GM19328 (cell line): ENCODE measurements around the gene MEX3C.

Experiments used
- ATAC-seq: cut with Tn5 transposase; IDR thresholded peaks from one replicate; pipeline ENCODE4 v1.9.1; 2021; ENCODE audit warnings: mild to moderate bottlenecking, moderate library complexity; ENCODE audit not compliant: unreplicated experiment

The MEX3C gene

DNA sequence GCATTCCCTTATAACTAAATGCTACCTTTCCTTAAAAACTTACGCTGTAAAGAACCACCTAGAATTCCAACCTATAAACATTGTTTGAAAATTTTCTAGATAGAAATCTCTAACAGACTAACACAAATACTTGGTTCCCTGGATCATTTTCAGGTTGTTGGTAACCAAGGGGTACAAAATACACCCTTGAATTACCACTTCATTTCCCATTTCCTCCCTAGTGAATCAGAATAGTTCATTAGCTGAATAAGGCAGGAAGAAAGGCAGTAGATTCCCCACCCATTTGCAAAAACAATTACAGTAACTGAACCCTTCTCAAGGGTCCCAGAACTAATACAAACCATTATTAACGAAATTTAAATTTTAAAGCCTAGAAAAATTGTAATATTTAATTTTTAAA lies 5.5 kb downstream of the MEX3C start:
- ATAC-seq, result no peak

DNA sequence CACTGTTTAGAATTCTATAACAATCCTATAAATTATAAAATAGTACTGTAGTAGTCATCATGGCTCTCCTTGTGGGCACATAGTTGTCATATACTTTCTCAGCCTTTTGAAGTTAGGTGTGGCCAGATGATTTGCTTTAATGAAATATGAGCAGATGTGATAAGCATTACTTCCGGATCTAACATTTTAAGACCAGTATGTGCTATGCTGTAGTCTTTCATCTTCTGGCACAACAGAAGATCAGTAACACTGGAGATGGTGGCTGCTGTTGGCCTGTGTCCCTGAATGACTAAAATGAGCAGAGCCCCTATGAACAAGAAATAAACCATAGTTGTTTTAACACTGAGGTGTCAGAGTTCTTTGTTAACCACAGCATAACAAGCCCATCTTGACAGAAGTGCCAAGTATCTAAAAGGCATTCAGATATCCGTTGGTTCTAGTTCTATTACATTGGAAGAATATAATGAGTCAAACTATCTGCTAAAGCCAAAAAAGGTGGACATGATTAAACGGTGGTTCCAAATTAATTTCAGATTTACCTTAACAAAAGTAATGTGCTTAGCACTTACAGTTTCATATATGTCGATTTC lies 6.3 kb downstream of the MEX3C start:
- no peak for ATAC-seq

- no peak for ATAC-seq
Observed at GRCh38 chr18:51190000-51190399, 7.5 kb downstream of the MEX3C start.

- ATAC-seq, result no peak
Observed at GRCh38 chr18:51188024-51188701, 9.3 kb downstream of the MEX3C start.

- ATAC-seq, result no peak
Observed at GRCh38 chr18:51185075-51185474, 12.4 kb downstream of the MEX3C start.

DNA sequence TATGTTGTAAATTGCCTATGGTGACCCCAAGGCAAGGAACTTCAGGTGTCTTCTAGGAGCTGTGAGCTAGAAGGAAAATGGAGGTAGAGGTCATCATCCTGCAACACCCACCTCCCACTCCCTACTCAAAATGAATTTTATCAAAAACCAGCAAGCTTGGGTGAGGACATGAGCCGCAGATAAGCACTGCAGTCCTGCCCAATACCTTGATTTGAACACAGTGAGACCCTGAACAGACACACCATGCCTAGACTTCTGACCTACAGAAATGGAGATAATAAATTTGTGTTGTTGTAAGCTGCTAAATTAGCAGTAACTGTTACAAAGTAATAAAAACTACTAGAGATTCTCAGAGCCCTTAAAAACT lies 13.4 kb downstream of the MEX3C start:
- no peak for ATAC-seq

GRCh38 chr18:51183372-51184090 lies 13.9 kb downstream of the MEX3C start:
- ATAC-seq, result no peak

DNA sequence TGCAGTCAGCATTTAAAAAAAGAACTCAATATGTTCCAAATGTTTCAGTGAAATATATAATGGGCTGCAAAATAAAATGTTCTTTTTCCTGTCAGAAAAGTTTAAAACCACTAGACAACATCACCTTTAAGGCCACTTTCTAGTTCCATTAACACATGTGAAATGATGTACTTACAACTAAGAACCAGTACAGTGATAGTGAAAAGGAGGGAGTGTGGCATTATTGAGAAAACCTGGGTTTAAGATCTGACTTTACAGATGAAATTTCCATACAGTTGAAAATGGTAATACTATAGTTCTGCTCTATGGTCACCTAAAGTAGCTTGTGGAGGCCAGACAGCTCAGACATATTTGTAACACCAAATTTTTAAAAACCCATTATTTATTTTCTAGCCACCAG lies 14.7 kb downstream of the MEX3C start:
- ATAC-seq, result no peak

- no peak for ATAC-seq
Observed at GRCh38 chr18:51171625-51172259, 25.7 kb downstream of the MEX3C start.

DNA sequence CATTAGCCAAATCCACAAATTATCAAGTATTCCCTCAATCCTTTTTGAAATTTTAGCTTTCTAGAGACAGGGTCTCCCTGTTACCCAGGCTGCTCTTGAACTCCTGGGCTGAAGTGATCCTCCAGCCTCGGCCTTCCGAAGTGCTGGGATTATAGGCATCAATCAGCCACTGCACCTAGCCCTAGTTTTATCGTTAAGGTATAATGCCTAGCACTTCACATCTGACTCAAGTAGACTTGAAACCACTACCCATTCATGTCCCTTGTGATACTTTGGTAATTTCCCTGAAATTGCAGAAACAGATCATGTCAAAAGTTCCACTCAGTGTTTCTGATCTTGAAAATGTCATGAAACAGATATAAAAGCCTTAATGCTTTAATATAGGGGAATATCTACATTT lies 26.3 kb downstream of the MEX3C start:
- ATAC-seq, result no peak

DNA sequence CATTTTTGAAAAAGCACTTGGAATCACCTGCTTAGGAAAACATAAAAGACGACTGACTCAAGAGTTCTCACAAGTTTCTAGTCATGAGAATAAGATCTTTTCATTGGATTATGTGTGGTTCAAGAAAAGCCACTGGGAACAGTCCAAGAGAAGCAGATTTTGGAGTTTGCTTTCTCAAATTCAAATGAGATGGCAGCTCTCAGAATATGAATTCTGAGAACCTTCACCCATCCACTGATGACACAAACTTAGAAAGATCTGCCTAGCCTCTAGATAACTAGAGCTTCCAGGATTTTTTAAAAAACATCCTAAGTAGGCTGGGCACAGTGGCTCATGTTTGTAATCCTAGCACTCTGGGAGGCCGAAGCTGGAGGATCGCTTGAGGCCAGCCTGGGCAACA lies 26.8 kb downstream of the MEX3C start:
- ATAC-seq, result no peak

- no peak for ATAC-seq
Observed at GRCh38 chr18:51169731-51170130, 27.8 kb downstream of the MEX3C start.

DNA sequence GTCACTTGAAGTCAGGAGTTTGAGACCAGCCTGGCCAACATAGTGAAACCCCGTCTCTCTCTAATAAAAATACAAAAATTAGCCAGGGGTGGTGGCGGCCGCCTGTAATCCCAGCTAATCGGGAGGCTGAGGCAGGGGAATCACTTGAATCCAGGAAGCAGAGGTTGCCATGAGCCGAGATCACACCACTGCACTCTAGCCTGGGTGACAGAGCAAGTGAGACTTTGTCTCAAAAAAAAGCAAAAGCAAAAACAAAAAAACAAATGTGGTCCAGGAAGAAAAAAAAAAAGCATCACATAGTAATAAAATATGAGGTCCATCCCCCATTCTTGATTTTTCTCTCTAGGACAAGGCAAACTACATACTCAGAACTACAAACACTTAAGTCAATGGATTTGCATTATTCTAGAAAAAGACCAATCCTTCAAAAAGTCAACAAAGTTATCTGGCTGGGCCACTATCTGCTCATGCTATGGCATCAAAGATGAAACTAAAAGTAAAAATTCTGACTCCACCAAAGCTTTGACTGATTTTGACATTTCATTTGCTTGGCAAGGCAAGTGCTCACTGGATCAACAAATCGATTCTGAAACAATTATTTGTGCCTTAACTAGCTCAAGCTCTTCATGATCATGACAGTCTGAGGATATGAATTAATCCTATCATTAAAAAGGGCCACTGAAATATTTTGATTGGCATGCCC lies 28.4 kb downstream of the MEX3C start:
- no peak for ATAC-seq

DNA sequence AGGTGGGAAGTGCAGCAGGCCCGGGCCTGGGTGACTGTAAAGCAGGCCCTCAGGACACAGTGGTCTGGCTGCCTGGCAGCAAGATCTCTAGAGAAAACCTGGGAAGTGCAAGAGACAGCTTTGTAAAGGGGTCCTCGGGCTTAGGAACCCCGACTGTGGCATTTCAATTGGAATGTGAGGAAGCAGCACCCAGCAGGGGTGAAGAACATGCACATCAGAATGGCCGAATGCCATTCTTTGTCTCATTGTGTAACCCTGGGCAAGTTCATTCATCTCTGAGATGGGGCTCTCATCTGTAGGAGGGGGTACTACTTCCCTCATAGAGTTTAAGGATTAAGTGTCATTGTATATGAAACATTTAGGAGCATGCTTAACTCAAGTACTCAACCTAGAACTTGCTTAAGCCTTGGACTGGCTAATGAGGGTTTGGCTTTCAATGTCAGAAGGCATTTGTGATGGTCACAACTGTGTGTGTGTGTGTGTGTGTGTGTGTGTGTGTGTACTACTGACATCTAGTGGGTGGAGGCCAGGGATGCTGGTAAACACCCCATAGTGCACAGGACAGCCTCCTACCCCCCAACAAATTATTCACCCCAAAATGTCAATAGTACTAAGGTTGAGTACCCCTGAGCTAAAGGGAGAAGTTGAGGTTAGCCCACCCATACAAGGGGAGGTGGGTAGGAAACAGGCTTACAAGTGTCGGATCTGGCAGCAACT lies 29.3 kb downstream of the MEX3C start:
- no peak for ATAC-seq

GRCh38 chr18:51165296-51165695 lies 32.2 kb downstream of the MEX3C start:
- ATAC-seq, result no peak

DNA sequence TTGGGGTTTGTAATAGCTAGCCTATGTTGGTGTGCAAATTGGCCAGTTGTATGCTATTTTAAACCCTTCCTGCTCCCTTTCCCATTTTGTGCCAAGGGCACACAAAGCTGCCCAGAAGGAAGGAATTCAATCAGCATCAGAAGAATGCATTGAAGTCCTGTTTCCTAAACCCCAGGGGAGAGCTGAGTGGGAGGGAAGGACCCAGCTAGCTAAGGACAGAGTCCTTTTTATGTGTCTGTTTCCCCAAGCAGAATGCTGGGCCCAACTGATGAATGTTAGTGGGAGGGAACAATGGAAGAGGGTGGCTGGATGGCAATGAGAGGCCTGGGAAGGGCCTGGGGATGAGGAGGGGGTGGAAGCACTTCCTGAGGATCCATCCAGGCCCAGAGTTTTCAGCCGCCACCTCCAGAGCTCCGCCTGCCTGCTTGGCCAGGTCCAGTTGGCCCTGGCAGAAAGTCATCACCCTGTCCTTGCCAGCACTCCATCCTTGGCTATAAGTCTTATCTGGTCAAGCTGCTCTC lies 32.7 kb downstream of the MEX3C start:
- no peak for ATAC-seq

- no peak for ATAC-seq
Observed at GRCh38 chr18:51164342-51164741, 33.1 kb downstream of the MEX3C start.

- no peak for ATAC-seq
Observed at GRCh38 chr18:51163543-51163942, 33.9 kb downstream of the MEX3C start.

- ATAC-seq, result no peak
Observed at GRCh38 chr18:51162617-51163016, 34.9 kb downstream of the MEX3C start.

DNA sequence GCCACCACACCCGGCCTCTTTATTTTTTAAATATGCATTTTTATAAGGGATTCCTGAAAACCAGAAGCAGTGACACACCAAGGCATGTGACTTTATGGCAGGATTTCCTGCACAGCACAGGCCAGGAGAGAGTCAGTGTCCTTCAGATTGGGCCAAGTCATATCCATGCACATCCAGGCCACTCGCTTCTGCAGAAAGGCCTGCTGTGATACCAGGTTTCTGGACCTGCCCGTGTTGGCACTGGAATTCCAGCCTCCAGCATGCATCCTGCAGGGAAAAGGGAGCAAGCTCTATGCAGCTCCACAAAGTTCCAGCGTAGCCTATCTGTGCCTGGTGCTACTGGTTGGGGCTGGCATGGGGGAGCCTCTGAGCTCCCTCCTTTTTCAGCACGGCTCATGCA lies 36.8 kb downstream of the MEX3C start:
- ATAC-seq, result no peak
